Measurements from ENCODE around the gene KRTAP5-2. TPM values are rescaled to one million over a fixed set of nuclear protein-coding genes. Genes with fewer than 3 reads are reported as not detected.
"Not testable (repeated sequence)": the region's sequence is repeated elsewhere in the genome, so short reads cannot be mapped to it uniquely, and the experiment has no call there.

Gene KRTAP5-2
- total RNA-seq = not detected
- long read RNA-seq = 0 reads

- no peak for DNase-seq (ENCODE audit: low spot score)
Observed at GRCh38 chr11:1597994-1598380, at the start of gene KRTAP5-2. KRTAP5-2 (minus strand) TSS chr11:1598294; CDS start chr11:1598250, 44 bp downstream.

GRCh38 chr11:1646540-1646939 lies 48.4 kb upstream of the KRTAP5-2 start:
- not testable (repeated sequence) for DNase-seq (ENCODE audit: low spot score)

- no peak for DNase-seq (ENCODE audit: low spot score)
Observed at GRCh38 chr11:1645357-1645821, 47.3 kb upstream of the KRTAP5-2 start.

DNA sequence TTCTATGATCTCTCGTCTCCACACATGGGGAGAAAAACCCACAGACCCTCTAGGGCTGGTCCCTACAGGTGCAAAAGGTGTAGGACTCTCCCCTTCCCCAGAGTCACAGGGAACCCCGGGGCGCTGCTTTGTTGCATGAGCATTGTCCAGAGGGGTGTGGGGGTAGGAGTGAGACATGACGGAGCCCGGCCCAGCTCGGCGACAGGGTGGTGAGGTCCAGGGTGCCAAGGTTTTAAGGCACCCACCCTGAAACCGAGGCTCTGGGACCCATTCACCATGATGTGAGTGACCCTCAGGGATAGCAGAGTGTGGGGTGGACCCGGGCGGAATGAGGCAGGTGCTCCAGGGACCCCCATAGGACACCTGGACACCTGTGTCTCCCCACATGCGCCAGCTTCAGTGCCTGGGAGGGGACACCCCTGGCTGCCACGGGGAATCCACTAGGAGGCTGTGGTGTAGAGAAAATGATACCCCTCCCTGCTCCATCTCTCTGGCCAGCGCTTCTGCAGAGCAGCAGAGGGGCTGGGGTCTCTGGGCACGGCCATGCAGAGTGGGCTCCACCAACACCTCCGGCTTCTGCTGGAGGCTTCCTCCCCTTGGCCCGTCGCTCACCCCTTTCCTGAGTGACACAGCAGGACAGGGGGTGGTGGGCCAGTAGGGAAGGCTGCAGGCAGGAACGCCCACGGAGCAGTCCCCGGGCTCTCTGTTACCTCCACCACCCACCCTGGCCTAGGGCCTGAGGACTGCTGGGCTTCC lies 46.7 kb upstream of the KRTAP5-2 start:
- DNase-seq (ENCODE audit: low spot score) = no peak

DNA sequence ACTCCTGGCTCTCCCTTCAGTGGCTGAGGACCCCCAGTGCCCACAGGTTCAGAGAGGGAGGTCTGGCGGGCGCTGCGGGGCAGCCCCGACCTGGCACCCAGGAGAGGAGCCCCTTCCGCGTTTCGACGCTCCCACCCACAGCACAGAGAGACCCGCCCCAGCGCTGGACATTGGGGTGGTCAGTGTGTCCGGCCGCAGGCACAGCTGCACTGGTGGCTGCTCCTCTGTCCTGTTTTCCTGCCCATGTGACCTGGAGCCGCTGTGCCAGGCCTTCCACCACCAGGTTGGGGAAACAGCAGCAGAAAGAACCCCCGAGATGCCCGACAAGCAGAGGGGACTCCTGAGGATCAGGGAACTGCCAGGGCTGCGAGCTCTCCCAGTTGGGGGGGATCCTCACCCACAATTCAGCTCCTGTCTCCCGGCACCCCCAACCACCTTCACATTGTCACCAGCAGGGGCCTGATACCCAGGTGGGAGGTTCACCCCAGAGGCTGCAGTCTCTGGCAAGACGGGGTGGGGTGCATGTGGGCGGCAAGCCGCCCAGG lies 45.1 kb upstream of the KRTAP5-2 start:
- no peak for DNase-seq (ENCODE audit: low spot score)

GRCh38 chr11:1642288-1643145 lies 44.4 kb upstream of the KRTAP5-2 start:
- DNase-seq (ENCODE audit: low spot score) = no peak

- DNase-seq (ENCODE audit: low spot score) = no peak
Observed at GRCh38 chr11:1641096-1641495, 43.0 kb upstream of the KRTAP5-2 start.

DNA sequence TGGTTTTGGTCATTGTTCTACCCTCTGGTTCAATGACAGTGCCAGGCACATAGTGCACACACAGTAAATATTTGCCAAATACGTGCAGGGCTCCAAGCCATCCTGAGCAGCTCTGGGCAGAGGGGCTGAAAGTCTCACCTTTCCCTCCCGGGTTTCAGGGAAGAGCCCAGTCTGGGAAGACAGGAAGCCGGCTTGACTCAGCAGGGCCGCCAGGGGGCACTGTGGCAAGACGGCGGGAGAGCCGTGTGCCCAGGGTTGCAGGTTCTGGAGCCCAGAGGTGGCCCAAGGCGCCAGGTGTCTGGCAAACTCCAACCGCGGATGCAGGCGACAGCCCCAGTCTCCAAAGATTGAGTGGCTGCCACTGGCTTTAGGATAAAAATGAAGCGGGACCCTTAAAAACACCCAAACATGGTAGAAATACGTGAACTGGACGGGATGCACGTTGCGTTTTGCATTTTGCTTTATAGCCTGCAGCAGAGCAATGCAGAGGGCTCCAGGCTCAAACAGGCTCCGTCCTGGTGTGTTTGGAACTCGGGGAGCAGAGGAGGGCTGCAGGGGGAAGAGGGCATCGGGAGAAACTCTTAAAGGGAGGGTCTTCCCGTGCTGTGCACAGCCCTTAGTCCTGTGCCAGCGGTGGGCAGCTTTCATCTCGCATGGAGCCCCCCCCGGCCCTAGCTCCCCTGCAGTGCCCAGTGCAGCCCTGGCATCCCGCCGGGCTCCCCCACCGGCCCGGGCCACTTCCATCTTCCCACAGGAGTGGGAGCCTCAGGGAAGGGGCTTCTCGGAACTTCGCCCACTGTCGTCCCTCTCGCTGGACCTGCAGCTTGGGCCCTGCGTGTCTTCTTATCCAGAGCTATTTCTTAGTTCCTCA lies 42.2 kb upstream of the KRTAP5-2 start:
- DNase-seq (ENCODE audit: low spot score) = no peak

DNA sequence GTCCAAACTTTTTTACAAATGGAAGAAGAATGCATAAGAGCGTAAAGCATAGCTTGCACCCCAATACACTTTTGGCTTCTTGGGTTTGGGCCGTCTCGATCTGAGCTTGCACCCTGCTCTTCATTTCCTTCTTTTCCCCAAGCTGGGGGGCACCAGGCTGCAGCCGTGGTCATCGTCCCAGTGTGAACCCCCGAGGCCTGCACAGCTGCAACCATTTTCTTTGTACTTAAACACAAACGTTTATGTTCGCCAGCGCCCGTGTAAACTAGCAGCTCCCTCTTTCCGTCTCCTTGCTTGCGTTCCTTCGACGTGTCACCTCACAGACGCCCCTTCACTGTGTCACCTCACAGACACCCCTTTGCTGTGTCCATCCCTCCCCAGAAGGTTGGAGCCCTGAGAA lies 41.6 kb upstream of the KRTAP5-2 start:
- no peak for DNase-seq (ENCODE audit: low spot score)

- DNase-seq (ENCODE audit: low spot score) = no peak
Observed at GRCh38 chr11:1639102-1639620, 41.1 kb upstream of the KRTAP5-2 start.

DNA sequence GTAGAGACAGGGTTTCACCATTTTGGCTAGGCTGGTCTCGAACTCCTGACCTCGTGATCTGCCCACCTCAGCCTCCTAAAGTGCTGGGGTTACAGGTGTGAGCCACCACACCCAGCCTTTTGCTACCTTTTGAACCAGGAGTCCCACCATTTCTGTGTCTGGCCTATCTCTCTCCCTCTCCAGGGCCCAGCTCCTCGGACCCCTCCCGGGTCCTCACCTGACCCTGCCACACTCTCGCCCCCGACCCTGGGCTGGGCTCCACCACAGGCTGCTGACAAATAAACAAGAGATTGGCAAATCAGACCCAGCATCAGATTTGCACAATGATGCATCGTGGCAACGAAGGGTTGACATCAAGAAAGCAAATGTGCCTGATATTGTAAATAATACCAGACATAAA lies 40.2 kb upstream of the KRTAP5-2 start:
- no peak for DNase-seq (ENCODE audit: low spot score)

DNA sequence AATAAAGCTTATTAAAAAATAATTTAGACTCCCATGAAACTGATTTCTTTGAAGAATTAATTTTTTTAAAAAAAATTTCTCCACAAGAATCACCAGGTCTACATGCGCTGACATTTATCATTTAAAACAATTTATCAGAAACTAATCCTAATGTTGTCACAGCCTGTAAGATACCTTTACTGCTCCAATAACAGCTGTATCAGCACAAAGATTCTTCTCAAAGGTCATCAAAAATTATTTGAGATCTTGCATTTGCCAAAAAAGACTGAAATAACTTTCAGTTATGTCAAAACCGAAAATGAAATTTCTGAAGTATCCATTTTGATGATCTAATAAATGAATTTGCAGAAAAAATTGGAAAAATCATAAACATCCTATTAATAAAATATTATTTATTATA lies 39.5 kb upstream of the KRTAP5-2 start:
- DNase-seq (ENCODE audit: low spot score) = no peak

- no peak for DNase-seq (ENCODE audit: low spot score)
Observed at GRCh38 chr11:1636291-1636950, 38.3 kb upstream of the KRTAP5-2 start.

GRCh38 chr11:1633864-1634263 lies 35.8 kb upstream of the KRTAP5-2 start:
- no peak for DNase-seq (ENCODE audit: low spot score)

GRCh38 chr11:1632053-1632714 lies 34.1 kb upstream of the KRTAP5-2 start:
- no peak for DNase-seq (ENCODE audit: low spot score)

DNA sequence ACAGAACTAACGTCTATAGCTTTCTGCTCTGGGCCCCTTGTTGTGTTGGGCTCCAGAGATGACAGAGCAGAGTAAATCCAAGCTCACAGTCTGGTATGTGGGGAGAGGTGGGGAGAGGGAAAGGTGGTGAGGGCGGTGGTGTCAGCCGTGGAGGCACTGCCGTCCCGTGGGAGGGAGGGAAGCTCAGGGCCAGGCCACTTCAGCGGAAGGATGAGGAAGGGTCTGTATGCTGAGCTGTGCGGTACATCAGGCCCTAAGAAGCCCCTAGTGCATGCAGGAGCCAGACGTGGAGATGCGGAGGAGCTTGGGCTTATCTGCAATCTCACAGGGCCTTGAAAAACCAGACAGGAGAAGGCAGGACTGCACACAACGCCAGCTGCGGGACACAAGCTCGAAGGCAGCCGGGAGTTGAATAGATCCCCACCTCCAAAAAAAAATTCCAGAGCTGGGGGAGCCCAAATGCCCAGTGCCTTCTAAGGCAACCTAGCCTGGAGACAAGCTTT lies 33.0 kb upstream of the KRTAP5-2 start:
- no peak for DNase-seq (ENCODE audit: low spot score)

- no peak for DNase-seq (ENCODE audit: low spot score)
Observed at GRCh38 chr11:1630271-1630670, 32.2 kb upstream of the KRTAP5-2 start.

- no peak for DNase-seq (ENCODE audit: low spot score)
Observed at GRCh38 chr11:1629326-1630185, 31.5 kb upstream of the KRTAP5-2 start, which contains the start of gene KRTAP5-5. KRTAP5-5 (plus strand) TSS chr11:1629775; CDS start chr11:1629841, 66 bp downstream.
